Measurements from ENCODE around the gene ATP8A2. TPM values are rescaled to one million over a fixed set of nuclear protein-coding genes. Genes with fewer than 3 reads are reported as not detected.

The ATP8A2 gene
- total and polyA plus RNA-seq, 2 donors, result 1.1 to 1.5 TPM

DNA sequence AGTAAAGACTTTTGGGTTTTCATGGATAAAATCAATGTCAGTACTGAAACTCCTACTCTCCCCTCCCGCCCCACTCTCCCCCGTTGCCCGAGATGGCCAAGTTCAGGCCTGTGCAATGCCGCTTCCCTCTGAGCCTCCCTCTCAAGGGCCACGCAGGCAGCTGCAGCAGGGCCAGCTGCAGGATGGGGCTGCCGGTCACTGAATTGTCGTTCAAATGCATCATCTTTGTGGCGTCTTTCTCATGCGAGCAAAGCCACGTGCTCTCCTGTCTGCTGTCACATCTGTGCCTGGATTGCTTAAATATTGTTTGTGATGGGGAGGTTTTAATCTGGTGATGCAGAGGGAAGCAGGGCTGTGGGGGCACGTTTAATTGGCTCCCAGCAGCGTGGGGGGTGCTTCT, 653.4 kb downstream of the ATP8A2 start:
- no peaks in the 10 kb centered on the region for H3K9me3 ChIP-seq (ENCODE audit: control insufficient read depth in 2 of 2, insufficient read depth in 1 of 2, low read length in 1 of 2)
- DNase-seq (ENCODE audit: low read depth in 6 of 9, low spot score in 9 of 9), result no peak
- peaks cover 0 to 19% of the 10 kb centered on the region in 2 donors for H3K27me3 ChIP-seq (ENCODE audit: control insufficient read depth in 2 of 2, insufficient read depth in 1 of 2, low read length in 1 of 2)
- 88% methylated on average over 12 of the region's 12 CpGs for WGBS
- H3K27ac ChIP-seq (ENCODE audit: low read depth in 1 of 2, low read length in 1 of 2), result no peak overlapping the region
- H3K36me3 ChIP-seq (ENCODE audit: control insufficient read depth in 2 of 2, insufficient read depth in 2 of 2, low read length in 1 of 2), result no peaks in the 10 kb centered on the region
- H3K4me3 ChIP-seq (ENCODE audit: low read length in 2 of 2), result no peak overlapping the region
- H3K4me1 ChIP-seq (ENCODE audit: control insufficient read depth in 2 of 2, insufficient read depth in 2 of 2, low read length in 2 of 2), result peaks cover 0 to 1% of the 10 kb centered on the region in 2 donors

DNA sequence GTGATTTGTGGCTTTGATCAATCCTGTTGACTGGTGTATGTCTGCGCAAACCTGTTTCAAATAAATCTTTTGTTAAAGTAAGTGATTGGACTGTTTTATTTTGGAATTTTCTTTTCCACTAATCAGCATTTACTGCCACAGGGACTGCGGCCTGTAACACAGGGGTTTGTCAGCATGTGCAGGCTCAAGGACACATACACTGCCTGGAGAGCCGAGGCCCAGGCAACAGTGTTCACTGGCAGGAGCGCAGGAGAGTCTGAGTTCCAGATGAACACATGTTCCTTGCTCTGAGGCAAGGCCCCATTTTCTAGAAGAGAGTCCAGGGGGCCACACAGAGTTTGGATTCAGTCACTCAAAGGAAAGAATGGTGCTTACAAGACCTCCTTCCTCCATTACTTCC, 654.0 kb downstream of the ATP8A2 start:
- H3K27me3 ChIP-seq (ENCODE audit: control insufficient read depth in 2 of 2, insufficient read depth in 1 of 2, low read length in 1 of 2), result peaks cover 0 to 19% of the 10 kb centered on the region in 2 donors
- no peak overlapping the region for H3K27ac ChIP-seq (ENCODE audit: low read depth in 1 of 2, low read length in 1 of 2)
- no peaks in the 10 kb centered on the region for H3K4me1 ChIP-seq (ENCODE audit: control insufficient read depth in 2 of 2, insufficient read depth in 2 of 2, low read length in 2 of 2)
- no peaks in the 10 kb centered on the region for H3K36me3 ChIP-seq (ENCODE audit: control insufficient read depth in 2 of 2, insufficient read depth in 2 of 2, low read length in 1 of 2)
- DNase-seq (ENCODE audit: low read depth in 6 of 9, low spot score in 9 of 9), result no peak
- WGBS, result 96% methylated on average over 4 of the region's 4 CpGs
- no peak overlapping the region for H3K4me3 ChIP-seq (ENCODE audit: low read length in 2 of 2)
- H3K9me3 ChIP-seq (ENCODE audit: control insufficient read depth in 2 of 2, insufficient read depth in 1 of 2, low read length in 1 of 2), result no peaks in the 10 kb centered on the region

DNA sequence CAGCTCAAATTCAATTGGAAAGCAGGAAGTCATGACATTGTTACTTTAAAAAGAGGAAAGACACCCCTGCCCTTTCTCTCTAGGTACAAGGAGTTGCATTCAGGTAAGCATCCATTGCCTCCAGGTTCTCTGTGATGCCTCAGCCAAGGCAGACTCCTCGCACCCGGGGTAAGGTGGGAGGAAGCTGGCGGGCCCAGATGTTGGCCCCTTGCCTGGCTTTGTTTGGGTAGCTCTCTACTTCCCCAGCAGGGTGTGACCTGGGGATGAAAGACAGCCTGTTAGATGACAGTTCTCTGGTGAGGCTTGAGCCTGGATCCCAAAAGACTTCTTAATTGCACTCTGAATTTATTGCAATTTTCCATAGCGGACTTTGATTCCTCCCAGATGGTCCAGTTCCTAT, 654.4 kb downstream of the ATP8A2 start:
- H3K36me3 ChIP-seq (ENCODE audit: control insufficient read depth in 2 of 2, insufficient read depth in 2 of 2, low read length in 1 of 2), result no peaks in the 10 kb centered on the region
- no peaks in the 10 kb centered on the region for H3K4me1 ChIP-seq (ENCODE audit: control insufficient read depth in 2 of 2, insufficient read depth in 2 of 2, low read length in 2 of 2)
- no peaks in the 10 kb centered on the region for H3K9me3 ChIP-seq (ENCODE audit: control insufficient read depth in 2 of 2, insufficient read depth in 1 of 2, low read length in 1 of 2)
- H3K27me3 ChIP-seq (ENCODE audit: control insufficient read depth in 2 of 2, insufficient read depth in 1 of 2, low read length in 1 of 2), result peaks cover 0 to 19% of the 10 kb centered on the region in 2 donors
- no peak for DNase-seq (ENCODE audit: low read depth in 6 of 9, low spot score in 9 of 9)
- no peak overlapping the region for H3K4me3 ChIP-seq (ENCODE audit: low read length in 2 of 2)
- WGBS, result 93% methylated on average over 4 of the region's 4 CpGs
- no peak overlapping the region for H3K27ac ChIP-seq (ENCODE audit: low read depth in 1 of 2, low read length in 1 of 2)

DNA sequence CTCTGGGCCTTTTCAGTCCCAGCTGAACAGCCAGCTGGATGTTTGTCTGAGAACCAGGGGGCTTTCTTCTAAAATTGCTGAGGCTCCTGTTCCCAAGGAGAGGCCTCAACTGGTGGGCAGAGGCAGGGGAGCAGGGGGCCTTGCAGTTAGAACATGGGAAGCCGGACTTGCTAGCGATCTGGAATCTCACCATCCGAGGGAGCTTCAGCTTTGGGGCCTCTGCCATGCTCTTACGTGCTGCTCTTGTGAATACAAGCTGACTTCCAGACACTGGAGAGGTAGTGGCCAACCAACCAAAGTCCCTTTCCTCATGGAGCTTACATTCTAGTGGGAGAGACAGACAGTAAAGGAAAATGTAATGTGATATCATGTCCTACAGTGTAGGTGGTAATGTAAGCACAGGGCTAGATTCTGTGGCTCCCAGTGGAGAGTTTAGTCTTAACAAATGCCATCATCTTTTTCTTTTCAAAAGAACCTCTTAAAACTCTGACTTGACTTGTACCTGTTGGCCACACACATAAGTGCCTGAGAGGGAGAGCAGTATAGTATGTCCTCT, 657.9 kb downstream of the ATP8A2 start:
- 96% methylated on average over 4 of the region's 4 CpGs for WGBS
- no peaks in the 10 kb centered on the region for H3K9me3 ChIP-seq (ENCODE audit: control insufficient read depth in 2 of 2, insufficient read depth in 1 of 2, low read length in 1 of 2)
- H3K4me1 ChIP-seq (ENCODE audit: control insufficient read depth in 2 of 2, insufficient read depth in 2 of 2, low read length in 2 of 2), result no peaks in the 10 kb centered on the region
- no peak overlapping the region for H3K4me3 ChIP-seq (ENCODE audit: low read length in 2 of 2)
- H3K36me3 ChIP-seq (ENCODE audit: control insufficient read depth in 2 of 2, insufficient read depth in 2 of 2, low read length in 1 of 2), result no peaks in the 10 kb centered on the region
- no peak overlapping the region for H3K27ac ChIP-seq (ENCODE audit: low read depth in 1 of 2, low read length in 1 of 2)
- DNase-seq (ENCODE audit: low read depth in 6 of 9, low spot score in 9 of 9), result no peak
- H3K27me3 ChIP-seq (ENCODE audit: control insufficient read depth in 2 of 2, insufficient read depth in 1 of 2, low read length in 1 of 2), result peaks cover 0 to 10% of the 10 kb centered on the region in 2 donors

DNA sequence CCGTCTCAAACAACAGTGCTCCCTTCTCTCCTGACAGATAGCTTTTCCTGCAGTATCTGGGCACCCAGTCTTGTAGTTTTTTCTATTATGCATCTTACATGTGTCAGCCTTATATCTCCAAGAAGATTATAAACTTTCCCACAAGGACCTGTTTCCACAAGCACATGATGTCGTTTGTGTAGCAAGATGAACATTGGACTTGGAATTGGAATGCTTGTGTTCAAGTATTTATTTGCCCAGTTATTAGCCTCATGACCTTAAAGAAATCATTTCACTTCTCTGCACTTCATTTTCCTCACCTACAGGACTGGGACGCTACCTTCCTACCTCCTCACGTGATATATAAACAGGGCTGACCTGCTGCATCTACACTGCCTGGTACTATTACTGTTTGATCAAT, 658.6 kb downstream of the ATP8A2 start:
- Histone ChIP-seq H3K4me1 (ENCODE audit: control insufficient read depth in 2 of 2, insufficient read depth in 2 of 2, low read length in 2 of 2) (no peaks in the 10 kb centered on the region), H3K27ac (ENCODE audit: low read depth in 1 of 2, low read length in 1 of 2) (no peak overlapping the region), H3K9me3 (ENCODE audit: control insufficient read depth in 2 of 2, insufficient read depth in 1 of 2, low read length in 1 of 2) (no peaks in the 10 kb centered on the region), H3K4me3 (ENCODE audit: low read length in 2 of 2) (no peak overlapping the region), H3K36me3 (ENCODE audit: control insufficient read depth in 2 of 2, insufficient read depth in 2 of 2, low read length in 1 of 2) (no peaks in the 10 kb centered on the region), H3K27me3 (ENCODE audit: control insufficient read depth in 2 of 2, insufficient read depth in 1 of 2, low read length in 1 of 2) (peaks cover 0 to 4% of the 10 kb centered on the region in 2 donors)
- 95% methylated on average over 4 of the region's 4 CpGs for WGBS
- no peak for DNase-seq (ENCODE audit: low read depth in 6 of 9, low spot score in 9 of 9)

DNA sequence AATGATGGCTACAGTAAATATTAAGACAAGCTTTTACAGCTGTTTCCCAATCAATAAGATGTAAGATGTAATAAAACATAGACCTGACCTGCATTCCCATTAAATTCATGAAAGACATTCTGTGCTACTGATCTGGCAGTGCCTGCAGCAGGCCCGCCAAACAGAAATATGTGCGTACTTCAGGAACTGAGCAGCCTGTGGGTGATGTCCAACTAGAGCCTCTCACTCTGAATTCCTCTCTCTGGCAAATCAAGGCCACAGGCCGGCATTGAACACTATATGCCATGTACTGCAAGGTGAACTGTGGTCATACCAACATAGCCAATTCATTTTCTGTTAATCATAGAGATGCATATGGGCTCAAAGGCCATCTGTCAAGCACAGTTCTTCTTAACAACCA, 662.2 kb downstream of the ATP8A2 start:
- DNase-seq (ENCODE audit: low read depth in 6 of 9, low spot score in 9 of 9), result no peak
- Histone ChIP-seq H3K36me3 (ENCODE audit: control insufficient read depth in 2 of 2, insufficient read depth in 2 of 2, low read length in 1 of 2) (no peaks in the 10 kb centered on the region), H3K27ac (ENCODE audit: low read depth in 1 of 2, low read length in 1 of 2) (no peak overlapping the region), H3K27me3 (ENCODE audit: control insufficient read depth in 2 of 2, insufficient read depth in 1 of 2, low read length in 1 of 2) (no peaks in the 10 kb centered on the region), H3K9me3 (ENCODE audit: control insufficient read depth in 2 of 2, insufficient read depth in 1 of 2, low read length in 1 of 2) (no peaks in the 10 kb centered on the region), H3K4me1 (ENCODE audit: control insufficient read depth in 2 of 2, insufficient read depth in 2 of 2, low read length in 2 of 2) (no peaks in the 10 kb centered on the region), H3K4me3 (ENCODE audit: low read length in 2 of 2) (no peak overlapping the region)
- WGBS, result 95% methylated on average over 3 of the region's 3 CpGs

DNA sequence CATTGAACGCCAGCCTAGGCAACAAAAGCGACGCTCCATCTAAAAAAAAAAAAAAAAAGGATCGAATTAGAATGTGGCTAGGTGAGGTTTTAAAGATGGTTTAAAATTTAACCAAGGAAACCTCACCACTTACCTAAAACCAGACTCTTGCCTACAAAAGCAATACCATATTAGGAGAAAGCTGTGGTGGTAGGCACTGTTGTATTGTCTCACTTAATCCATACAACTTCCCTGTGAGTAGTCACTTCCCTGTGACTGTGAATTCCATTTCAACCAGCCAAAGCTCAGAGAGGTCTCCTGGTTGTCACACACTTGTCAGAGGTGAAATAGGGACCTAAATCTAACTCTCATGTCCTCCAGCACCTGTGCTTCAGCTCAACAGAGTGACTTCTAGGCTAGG, 664.6 kb downstream of the ATP8A2 start:
- DNase-seq (ENCODE audit: low read depth in 6 of 9, low spot score in 9 of 9), result no peak
- H3K36me3 ChIP-seq (ENCODE audit: control insufficient read depth in 2 of 2, insufficient read depth in 2 of 2, low read length in 1 of 2), result no peaks in the 10 kb centered on the region
- no peaks in the 10 kb centered on the region for H3K9me3 ChIP-seq (ENCODE audit: control insufficient read depth in 2 of 2, insufficient read depth in 1 of 2, low read length in 1 of 2)
- H3K4me3 ChIP-seq (ENCODE audit: low read length in 2 of 2), result no peak overlapping the region
- H3K27me3 ChIP-seq (ENCODE audit: control insufficient read depth in 2 of 2, insufficient read depth in 1 of 2, low read length in 1 of 2), result no peaks in the 10 kb centered on the region
- no peaks in the 10 kb centered on the region for H3K4me1 ChIP-seq (ENCODE audit: control insufficient read depth in 2 of 2, insufficient read depth in 2 of 2, low read length in 2 of 2)
- 74% methylated on average over 4 of the region's 4 CpGs for WGBS
- no peak overlapping the region for H3K27ac ChIP-seq (ENCODE audit: low read depth in 1 of 2, low read length in 1 of 2)

DNA sequence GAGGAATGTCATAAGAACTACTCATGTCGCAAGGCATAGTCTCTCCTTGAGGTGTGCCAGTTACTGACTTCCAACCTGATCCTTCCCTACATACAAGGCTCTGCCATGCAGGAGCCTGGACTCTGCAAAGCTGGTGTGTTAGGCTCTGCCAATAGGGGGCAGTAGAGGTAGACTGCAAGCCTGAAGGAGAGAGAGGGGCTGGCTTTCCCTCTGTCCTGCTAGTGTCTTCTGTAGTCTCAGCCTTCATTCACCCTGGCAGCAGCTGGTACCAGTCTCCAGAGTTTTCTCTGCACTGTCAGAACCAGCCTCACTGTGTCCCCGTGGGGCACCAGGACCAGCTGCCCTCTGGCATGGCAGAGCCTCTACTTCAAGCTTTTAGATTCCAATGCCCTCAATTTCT, 665.5 kb downstream of the ATP8A2 start:
- Histone ChIP-seq H3K4me1 (ENCODE audit: control insufficient read depth in 2 of 2, insufficient read depth in 2 of 2, low read length in 2 of 2) (no peaks in the 10 kb centered on the region), H3K36me3 (ENCODE audit: control insufficient read depth in 2 of 2, insufficient read depth in 2 of 2, low read length in 1 of 2) (no peaks in the 10 kb centered on the region), H3K27ac (ENCODE audit: low read depth in 1 of 2, low read length in 1 of 2) (no peak overlapping the region), H3K4me3 (ENCODE audit: low read length in 2 of 2) (no peak overlapping the region), H3K27me3 (ENCODE audit: control insufficient read depth in 2 of 2, insufficient read depth in 1 of 2, low read length in 1 of 2) (no peaks in the 10 kb centered on the region), H3K9me3 (ENCODE audit: control insufficient read depth in 2 of 2, insufficient read depth in 1 of 2, low read length in 1 of 2) (no peaks in the 10 kb centered on the region)
- WGBS, result 48% methylated on average over 2 of the region's 2 CpGs
- peak in 2 of 9 donors; percentile 28 to 49 for DNase-seq (ENCODE audit: low read depth in 6 of 9, low spot score in 9 of 9)

DNA sequence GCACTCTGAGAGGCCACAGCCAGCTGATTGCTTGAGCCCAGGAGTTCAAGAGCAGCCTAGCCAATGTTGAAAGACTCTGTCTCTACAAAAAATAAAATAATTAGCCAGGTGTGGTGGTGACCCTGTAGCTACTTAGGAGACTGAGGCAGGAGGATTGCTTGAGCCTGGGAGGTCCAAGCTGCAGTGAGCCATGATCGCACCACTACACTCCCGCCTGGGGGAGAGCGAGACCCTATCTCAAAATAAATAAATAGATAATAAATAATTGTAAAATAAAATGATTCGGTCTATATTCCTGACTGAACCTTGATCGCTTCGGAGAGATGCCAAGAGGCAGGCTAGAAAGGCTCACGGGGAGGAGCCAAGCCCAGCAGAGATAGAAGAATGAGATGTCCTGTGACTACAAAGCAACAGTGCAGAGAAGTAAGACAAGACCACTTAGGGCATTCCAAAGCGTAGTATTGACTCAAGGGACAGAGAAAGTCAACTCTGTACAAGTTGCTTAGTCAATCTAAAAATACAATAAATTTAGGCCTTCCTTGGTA, 667.2 kb downstream of the ATP8A2 start:
- H3K4me1 ChIP-seq (ENCODE audit: control insufficient read depth in 2 of 2, insufficient read depth in 2 of 2, low read length in 2 of 2), result no peaks in the 10 kb centered on the region

More for the DNA sequence above, 667.2 kb downstream of the ATP8A2 start:
- 97% methylated on average over 8 of the region's 8 CpGs for WGBS
- Histone ChIP-seq H3K27ac (ENCODE audit: low read depth in 1 of 2, low read length in 1 of 2) (no peak overlapping the region), H3K4me3 (ENCODE audit: low read length in 2 of 2) (no peak overlapping the region), H3K36me3 (ENCODE audit: control insufficient read depth in 2 of 2, insufficient read depth in 2 of 2, low read length in 1 of 2) (no peaks in the 10 kb centered on the region), H3K27me3 (ENCODE audit: control insufficient read depth in 2 of 2, insufficient read depth in 1 of 2, low read length in 1 of 2) (no peaks in the 10 kb centered on the region), H3K9me3 (ENCODE audit: control insufficient read depth in 2 of 2, insufficient read depth in 1 of 2, low read length in 1 of 2) (no peaks in the 10 kb centered on the region)
- no peak for DNase-seq (ENCODE audit: low read depth in 6 of 9, low spot score in 9 of 9)
